Panc1 (cell line): Measurements from ENCODE around the gene NPHP4. TPM values are rescaled to one million over a fixed set of nuclear protein-coding genes. Genes with fewer than 3 reads are reported as not detected.

Experiments
- ATAC-seq: fragments of 200-7000 bp; cut with Tn5 transposase; 2 replicates; pipeline ENCODE4 v1.9.1; 2020; ENCODE audit warnings: mild to moderate bottlenecking, moderate library complexity
- BruUV-seq: library from RNA; stranded (reverse); fragments of 400-500 nt; replicated peaks from 2 replicates; lab custom pipeline; 2021; lab: Mats Ljungman, UMichigan
- CTCF ChIA-PET: fragments of 300-600 bp; sonication (Branson Sonifier 250); formaldehyde crosslinking; loops from one replicate; lab custom pipeline; 2022; ENCODE audit warnings: antibody characterized with exemption; lab: Charles Lee
- POLR2A ChIA-PET: fragments of 300-600 bp; sonication (Branson Sonifier 250); formaldehyde crosslinking; loops from one replicate; lab custom pipeline; 2022; ENCODE audit warnings: antibody characterized with exemption; lab: Charles Lee
- DNase-seq: peaks from one replicate; pipeline ENCODE4 v3.0.0-alpha.2; 2010; ENCODE audit warnings: low read depth, low spot score
- H3K27ac ChIP-seq: 2 replicates; pipeline ENCODE4 v1.5.1; 2011; ENCODE audit warnings: mild to moderate bottlenecking, low read length, inconsistent platforms
- H3K27me3 ChIP-seq: fragments of 200-500 bp; sonication (Bioruptor generic); 2 replicates; pipeline ENCODE4 v1.6.0; 2014; ENCODE audit warnings: low read length, inconsistent platforms; ENCODE audit not compliant: control insufficient read depth, insufficient read depth
- H3K36me3 ChIP-seq: fragments of 200-500 bp; sonication (Bioruptor generic); 2 replicates; pipeline ENCODE4 v1.5.1; 2014; ENCODE audit warnings: inconsistent platforms, mild to moderate bottlenecking, low read length, moderate library complexity; ENCODE audit not compliant: control insufficient read depth, insufficient read depth
- H3K4me1 ChIP-seq: 2 replicates; pipeline ENCODE4 v1.5.1; 2011; ENCODE audit warnings: inconsistent platforms, mild to moderate bottlenecking, low read length, moderate library complexity; ENCODE audit not compliant: control insufficient read depth, insufficient read depth
- H3K4me3 ChIP-seq, 2 experiments: 2 replicates each; pipeline ENCODE4 v1.5.1; 2011 to 2012; ENCODE audit warnings: low read depth in 2 of 2, low read length in 2 of 2, mild to moderate bottlenecking in 2 of 2, inconsistent platforms in 1 of 2, moderate library complexity in 1 of 2
- H3K9me3 ChIP-seq: fragments of 200-500 bp; sonication (Bioruptor generic); 2 replicates; pipeline ENCODE4 v1.5.1; 2014; ENCODE audit warnings: low read depth, mild to moderate bottlenecking, inconsistent platforms, low read length, moderate library complexity; ENCODE audit not compliant: control insufficient read depth, insufficient read depth
- CTCF ChIP-seq: fragments of 450-650 bp; IDR thresholded peaks from 2 replicates; pipeline ENCODE4 v1.5.1; 2017; ENCODE audit warnings: mild to moderate bottlenecking
- POLR2AphosphoS5 ChIP-seq: IDR thresholded peaks from 2 replicates; pipeline ENCODE4 v1.6.1; 2012; ENCODE audit warnings: mild to moderate bottlenecking, low read depth, low read length, moderate library complexity
- REST ChIP-seq, 2 experiments: IDR thresholded peaks; 2 replicates each; pipeline ENCODE4 v1.6.1; 2011 to 2012; ENCODE audit warnings: low read depth in 2 of 2, control low read depth in 1 of 2, low read length in 1 of 2, mild to moderate bottlenecking in 1 of 2, moderate library complexity in 1 of 2; ENCODE audit not compliant: insufficient read depth in 1 of 2
- SIN3A ChIP-seq: IDR thresholded peaks from 2 replicates; pipeline ENCODE4 v1.6.1; 2012; ENCODE audit warnings: low read depth, mild to moderate bottlenecking, low read length, moderate library complexity, borderline replicate concordance; ENCODE audit not compliant: insufficient read depth
- TCF7L2 ChIP-seq: IDR thresholded peaks from 2 replicates; pipeline ENCODE4 v1.6.1; 2011; ENCODE audit warnings: mild to moderate bottlenecking, low read depth, low read length, inconsistent platforms
- in situ Hi-C: cut with HindIII; loops from 2 replicates; pipeline ENCODE4 v1.10.0; 2016; ENCODE audit warnings: low sequenced_read_pairs, low pct_unique_long_range_greater_than_20kb
- intact Hi-C: fragments of 100-400 bp; cut with micrococcal nuclease; formaldehyde crosslinking; loops from one replicate; pipeline ENCODE4 v1.10.0; 2022; ENCODE audit not compliant: unreplicated experiment
- total RNA-seq: library from RNA; stranded (reverse); gene quantifications from one replicate; pipeline ENCODE4 v1.2.1, GENCODE V29; 2021; ENCODE audit not compliant: unreplicated experiment

The NPHP4 gene
- total RNA-seq, 1 experiment from 2014 or later: 20.1 TPM

- ATAC-seq (no peak), DNase-seq (no peak)
- no TSS peak for BruUV-seq
- intact Hi-C loops: no loop called here
- in situ Hi-C loops: no loop called here
- TF ChIP-seq SIN3A: no peak
- TF ChIP-seq TCF7L2: no peak
- no peaks in the 10 kb centered on the region for H3K9me3 ChIP-seq
- H3K36me3 ChIP-seq: peaks cover 2% of the 10 kb centered on the region; the same call in 1 of the 2 replicates
- no peak overlapping the region for H3K27ac ChIP-seq
- H3K4me3 ChIP-seq: no peak overlapping the region
- POLR2A ChIA-PET: no interaction called here
- CTCF ChIA-PET: interaction anchor here (0.9 kb wide), 1 partner anchor 117 kb away, joined by 3 read pairs; no protein-coding TSS in a partner anchor
- H3K4me1 ChIP-seq: no peaks in the 10 kb centered on the region
- no peaks in the 10 kb centered on the region for H3K27me3 ChIP-seq
Observed at GRCh38 chr1:5863238-5863637, 129.0 kb downstream of the NPHP4 start.

GRCh38 chr1:5861871-5862825 lies 130.1 kb downstream of the NPHP4 start:
- Histone ChIP-seq H3K27me3 (no peaks in the 10 kb centered on the region), H3K4me1 (no peaks in the 10 kb centered on the region), H3K4me3 (no peak overlapping the region), H3K9me3 (no peaks in the 10 kb centered on the region), H3K27ac (no peak overlapping the region), H3K36me3 (peaks cover 2% of the 10 kb centered on the region; the same call in 1 of the 2 replicates)
- no peak for TF ChIP-seq TCF7L2
- intact Hi-C loops: no loop called here
- ChIA-PET POLR2A (no interaction called here), CTCF (no interaction called here)
- in situ Hi-C loops: no loop called here
- no peak for ATAC-seq
- BruUV-seq: no TSS peak
- no peak for DNase-seq

GRCh38 chr1:5860277-5860676 lies 131.9 kb downstream of the NPHP4 start:
- ChIA-PET POLR2A (no interaction called here), CTCF (no interaction called here)
- DNase-seq: no peak
- intact Hi-C loops: no loop called here
- BruUV-seq: no TSS peak
- H3K4me3 ChIP-seq: no peak overlapping the region
- H3K36me3 ChIP-seq: no peaks in the 10 kb centered on the region
- no peaks in the 10 kb centered on the region for H3K4me1 ChIP-seq
- no peak overlapping the region for H3K27ac ChIP-seq
- in situ Hi-C loops: no loop called here
- no peaks in the 10 kb centered on the region for H3K9me3 ChIP-seq
- no peak for ATAC-seq
- H3K27me3 ChIP-seq: no peaks in the 10 kb centered on the region
- TF ChIP-seq TCF7L2: no peak
- TF ChIP-seq SIN3A: no peak
- no peak for TF ChIP-seq REST (IDR thresholded peaks at IDR 0.05; ENCODE audit: insufficient read depth in 1 of 2, low read depth in 2 of 2, low read length in 1 of 2)
- TF ChIP-seq POLR2AphosphoS5: no peak
- TF ChIP-seq CTCF: no peak
